Heart left ventricle (tissue), 16 donors: Measurements from ENCODE around the gene SPOPL. TPM values are rescaled to one million over a fixed set of nuclear protein-coding genes. Genes with fewer than 3 reads are reported as not detected.

Source experiments
- ATAC-seq, 4 donors: fragments of 200-7000 bp; cut with Tn5 transposase; one replicate each; pipeline ENCODE4 v1.9.1; 2020 to 2022; ENCODE audit warnings: moderate library complexity in 4 of 4, mild to moderate bottlenecking in 3 of 4, moderate number of reproducible peaks in 1 of 4
- DNase-seq, 5 donors: peaks; one replicate each; pipeline ENCODE4 v3.0.0-alpha.2; 2020
- H3K27ac ChIP-seq, 12 donors: fragments of 200-600 bp; sonication (generic) in 4 of 12; one replicate each; pipeline versions ENCODE4 v1.5.0 to v1.8.0; 2016 to 2022; ENCODE audit warnings: mild to moderate bottlenecking in 2 of 12
- H3K27me3 ChIP-seq, 9 donors: fragments of 200-600 bp; sonication (generic) in 2 of 9; one replicate each; pipeline versions ENCODE4 v1.5.1 to v1.8.0; 2016 to 2022; ENCODE audit warnings: mild to moderate bottlenecking in 3 of 9
- H3K36me3 ChIP-seq, 9 donors: fragments of 200-600 bp; sonication (generic) in 2 of 9; one replicate each; pipeline versions ENCODE4 v1.5.0 to v1.8.0; 2018 to 2022; ENCODE audit warnings: mild to moderate bottlenecking in 2 of 9
- H3K4me1 ChIP-seq, 12 donors: fragments of 200-600 bp; sonication (generic) in 4 of 12; one replicate each; pipeline versions ENCODE4 v1.5.0 to v1.8.0; 2016 to 2022; ENCODE audit warnings: mild to moderate bottlenecking in 3 of 12
- H3K4me3 ChIP-seq, 12 donors: fragments of 200-600 bp; sonication (generic) in 4 of 12; one replicate each; pipeline versions ENCODE4 v1.5.0 to v1.8.0; 2017 to 2022; ENCODE audit warnings: mild to moderate bottlenecking in 9 of 12, moderate library complexity in 4 of 12
- H3K9me3 ChIP-seq, 12 donors: fragments of 200-600 bp; sonication (generic) in 4 of 12; one replicate each; pipeline versions ENCODE4 v1.5.0 to v1.8.0; 2016 to 2022; ENCODE audit warnings: mild to moderate bottlenecking in 1 of 12
- CTCF ChIP-seq, 12 donors: fragments of 200-600 bp; sonication (generic) in 4 of 12; IDR thresholded peaks; one replicate each; pipeline versions ENCODE4 v1.5.0 to v1.8.0; 2018 to 2022; ENCODE audit warnings: antibody characterized with exemption in 12 of 12, mild to moderate bottlenecking in 5 of 12
- POLR2A ChIP-seq, 2 donors: fragments of 450-650 bp; IDR thresholded peaks; one replicate each; pipeline ENCODE4 v1.6.1; 2017; ENCODE audit warnings: antibody characterized with exemption in 2 of 2, mild to moderate bottlenecking in 2 of 2, moderate library complexity in 2 of 2
- WGBS, 4 donors: extraction: QIAGEN DNeasy Blood & Tissue Kit in 2 of 4; methylation state at CpG; one replicate each; pipeline versions ENCODE4 v1.1.5 to v1.1.7; 2013 to 2018; 5-methylcytosine and 5-hydroxymethylcytosine counted together
- intact Hi-C, 10 donors: fragments of 100-400 bp; cut with DNase I; formaldehyde crosslinking; loops; one replicate each; pipeline versions ENCODE4 v1.11.1 to v1.14.2; 2022
- polyA plus RNA-seq, 2 donors: library from polyadenylated mRNA; stranded (reverse); fragments of 200-250 nt; gene quantifications; one replicate each; pipeline ENCODE4 v1.2.3, GENCODE V29; 2013
- total RNA-seq, 9 donors: library from RNA; depleted of rRNA in 2 of 9; stranded (reverse); fragments of >200 nt in 2 of 9; fragmentation: NEBNext Ultra II Directional in 3 of 9; extraction: Animal tissue kit (Norgen Biotek cat#: 25700) in 3 of 9; gene quantifications; one replicate each; pipeline versions ENCODE4 v1.1.0 to v1.2.4, GENCODE V29; 2016 to 2023
- donor health status: ischemic (EF 13 %, LVEDD 7.1; RV severe dilation, severe dysfunction).
- donor health status: healthy with polysubstance abuse.
- donor health status: DM: no; HTN: yes; CAD: no.
- donor health status: DM: no; HTN: no; CAD: no.
- donor health status: ischemic (EF 25% LVEDD 6.9; RV normal size, moderate dysfunction).
- donor health status: ischemic (EF 25% LVEDD 5.7; RV mildly dilated, moderate dysfunction).
- donor health status: healthy.
- donor health status: DM: yes; HTN: yes; CAD: no.
- donor health status: ischemic (EF 35%, LVEDD 5.7; RV mildly dilated, moderate dysfunction).
- donor health status: nonischemic (EF 11% LVEDD 7.7; RV severe dilation, severe dysfunction).
- donor health status: DM: yes; HTN: yes; CAD: no.
- donor health status: PGD.
- donor health status: ischemic (EF 29% LVEDD 5.4; RV normal size, mild dysfunction).
- donor health status: nonischemic (EF 23%, LVEDD 6.1; RV moderate dilation, normal function).

Gene SPOPL
- total and polyA plus RNA-seq, 11 donors = 3.0 to 20.6 (median 14.9) TPM

DNA sequence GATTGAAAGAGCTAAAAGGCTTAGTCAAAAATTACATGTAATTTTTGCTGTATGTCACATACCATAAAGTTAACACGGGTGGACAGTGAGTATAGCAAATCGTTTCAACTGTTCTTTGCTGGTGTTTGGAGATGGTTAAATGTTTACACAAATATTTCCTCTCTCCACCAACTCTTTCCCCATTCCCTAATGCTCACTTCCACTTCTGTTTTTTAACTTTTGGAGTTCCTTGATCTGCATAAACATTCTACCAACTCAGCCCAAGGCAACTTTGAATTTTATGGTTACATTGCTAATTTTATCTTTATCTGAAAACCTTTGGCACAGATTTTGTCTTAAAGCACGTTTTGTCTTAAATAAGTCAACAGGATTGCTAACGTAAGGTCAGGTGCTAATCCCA is 1.9 kb upstream of the SPOPL start:
- DNase-seq (no peak), ATAC-seq (no peak)
- Histone ChIP-seq H3K27me3 (no peaks in the 10 kb centered on the region), H3K36me3 (no peaks in the 10 kb centered on the region), H3K4me1 (peaks cover 0 to 44% (median 30%) of the 10 kb centered on the region in 12 donors), H3K9me3 (no peaks in the 10 kb centered on the region), H3K4me3 (no peak overlapping the region), H3K27ac (peak overlapping the region in 1 of 12 donors; percentile 58)
- intact Hi-C loops = loop anchor here in 4 of 10 donors (5.0 to 10.0 kb wide), 4 partner anchors 55 to 537 kb away; partner anchors contain the start of gene HNMT (in 2 of the 4)
- TF ChIP-seq POLR2A (IDR thresholded peaks at IDR 0.05) = no peak
- TF ChIP-seq CTCF (IDR thresholded peaks at IDR 0.05) = no peak
- WGBS, 4 donors = 79 to 88% (median 84%) methylated on average over 4 of the region's 4 CpGs

- Histone ChIP-seq H3K27me3 (no peaks in the 10 kb centered on the region), H3K4me1 (peaks cover 0 to 53% (median 32%) of the 10 kb centered on the region in 12 donors), H3K36me3 (no peaks in the 10 kb centered on the region), H3K4me3 (peak overlapping the region; percentile 75 to 97 (median 94)), H3K27ac (peak overlapping the region; percentile 80 to 96 (median 93)), H3K9me3 (no peaks in the 10 kb centered on the region)
- TF ChIP-seq POLR2A (IDR thresholded peaks at IDR 0.05) (no peak), CTCF (IDR thresholded peaks at IDR 0.05) (no peak)
- intact Hi-C loops = loop anchor here in 4 of 10 donors (5.0 to 10.0 kb wide), 4 partner anchors 54 to 539 kb away; partner anchors contain the start of gene HNMT (in 2 of the 4)
- ATAC-seq (peak in 3 of 4 donors; percentile 8 to 34 (median 30)), DNase-seq (peak in 3 of 5 donors; percentile 25 to 37 (median 36))
- 43 to 49% (median 46%) methylated on average over 20 of the region's 20 CpGs for WGBS, 4 donors
These were observed 762 bp upstream of the SPOPL start for GRCh38 chr2:138500592-138501424.

- TF ChIP-seq CTCF (IDR thresholded peaks at IDR 0.05) (no peak), POLR2A (IDR thresholded peaks at IDR 0.05) (no peak)
- Histone ChIP-seq H3K9me3 (no peaks in the 10 kb centered on the region), H3K27ac (peak overlapping the region; percentile 64 to 96 (median 93)), H3K27me3 (no peaks in the 10 kb centered on the region), H3K4me1 (peaks cover 0 to 68% (median 45%) of the 10 kb centered on the region in 12 donors), H3K36me3 (no peaks in the 10 kb centered on the region), H3K4me3 (peak overlapping the region; percentile 75 to 97 (median 94))
- WGBS, 4 donors = 1 to 2% (median 1%) methylated on average over 26 of the region's 26 CpGs
- no peak for DNase-seq
- intact Hi-C loops = loop anchor here in 4 of 10 donors (5.0 to 10.0 kb wide), 4 partner anchors 52 to 540 kb away; partner anchors contain the start of gene HNMT (in 2 of the 4)
- peak in 2 of 4 donors; percentile 6 to 17 for ATAC-seq
These were observed 901 bp downstream of the SPOPL start for GRCh38 chr2:138502255-138503086.
